ENCODE results near the gene GLP2R. TPM values are rescaled to one million over a fixed set of nuclear protein-coding genes. Genes with fewer than 3 reads are reported as not detected.

GLP2R gene
- total RNA-seq, 2 experiments from 2014 or later, result not detected

- ChIA-PET CTCF (ENCODE audit: unreplicated experiment) (no interaction called here), POLR2A (interaction anchor here (0.5 kb wide), 1 partner anchor 114 kb away, joined by 3 read pairs; no protein-coding TSS in a partner anchor)
- Histone ChIP-seq H3K9me3 (ENCODE audit: low read length) (no peaks in the 10 kb centered on the region), H4K20me1 (ENCODE audit: insufficient read depth, low read length) (no peaks in the 10 kb centered on the region), H3K4me3 (ENCODE audit: low read depth, low read length, poor library complexity, severe bottlenecking) (no peak overlapping the region), H3K79me2 (ENCODE audit: insufficient read depth, low read depth, low read length) (no peaks in the 10 kb centered on the region), H3K27ac (ENCODE audit: low read depth, low read length, poor library complexity, severe bottlenecking) (no peak overlapping the region), H3K9me2 (ENCODE audit: insufficient read depth, low read length) (no peaks in the 10 kb centered on the region), H2AFZ (ENCODE audit: low read length) (no peak overlapping the region), H3K4me2 (ENCODE audit: low read length) (no peak overlapping the region), H3K36me3 (ENCODE audit: insufficient read depth, low read length) (no peaks in the 10 kb centered on the region), H3K4me1 (ENCODE audit: insufficient read depth, low read length, poor library complexity, severe bottlenecking) (no peaks in the 10 kb centered on the region)
- BruUV-seq (replicated peaks), result no TSS peak
- no peak for TF ChIP-seq EZH2phosphoT487 (IDR thresholded peaks at IDR 0.05; ENCODE audit: borderline replicate concordance, low read depth, low read length)
- TF ChIP-seq CTCF (conservative IDR thresholded peaks at IDR 0.05; ENCODE audit: low read length), result no peak
- no peak for DNase-seq (ENCODE audit: low spot score)
- intact Hi-C loops (cut with micrococcal nuclease; ENCODE audit: unreplicated experiment), result no loop called here
Measured at GRCh38 chr17:9859781-9860180, 34.1 kb downstream of the GLP2R start.

- H3K36me3 ChIP-seq (ENCODE audit: insufficient read depth, low read length), result no peaks in the 10 kb centered on the region
- H3K4me1 ChIP-seq (ENCODE audit: insufficient read depth, low read length, poor library complexity, severe bottlenecking), result no peaks in the 10 kb centered on the region
- H3K79me2 ChIP-seq (ENCODE audit: insufficient read depth, low read depth, low read length), result no peaks in the 10 kb centered on the region
- ChIA-PET CTCF (ENCODE audit: unreplicated experiment) (no interaction called here), POLR2A (no interaction called here)
- no peak overlapping the region for H3K4me3 ChIP-seq (ENCODE audit: low read depth, low read length, poor library complexity, severe bottlenecking)
- H3K9me3 ChIP-seq (ENCODE audit: low read length), result no peaks in the 10 kb centered on the region
- H3K27ac ChIP-seq (ENCODE audit: low read depth, low read length, poor library complexity, severe bottlenecking), result no peak overlapping the region
- DNase-seq (ENCODE audit: low spot score), result no peak
- no peak overlapping the region for H3K4me2 ChIP-seq (ENCODE audit: low read length)
- intact Hi-C loops (cut with micrococcal nuclease; ENCODE audit: unreplicated experiment), result no loop called here
- BruUV-seq (replicated peaks), result no TSS peak
- H4K20me1 ChIP-seq (ENCODE audit: insufficient read depth, low read length), result no peaks in the 10 kb centered on the region
- H3K9me2 ChIP-seq (ENCODE audit: insufficient read depth, low read length), result no peaks in the 10 kb centered on the region
- TF ChIP-seq EZH2phosphoT487 (IDR thresholded peaks at IDR 0.05; ENCODE audit: borderline replicate concordance, low read depth, low read length) (no peak), CTCF (conservative IDR thresholded peaks at IDR 0.05; ENCODE audit: low read length) (no peak)
- no peak overlapping the region for H2AFZ ChIP-seq (ENCODE audit: low read length)
Measured at GRCh38 chr17:9860851-9861250, 35.1 kb downstream of the GLP2R start.

GRCh38 chr17:9862220-9862619 is 36.5 kb downstream of the GLP2R start:
- H3K4me3 ChIP-seq (ENCODE audit: low read depth, low read length, poor library complexity, severe bottlenecking), result no peak overlapping the region
- H3K27ac ChIP-seq (ENCODE audit: low read depth, low read length, poor library complexity, severe bottlenecking), result no peak overlapping the region
- POLR2A ChIA-PET, result no interaction called here
- DNase-seq (ENCODE audit: low spot score), result no peak
- H3K9me3 ChIP-seq (ENCODE audit: low read length), result no peaks in the 10 kb centered on the region
- CTCF ChIA-PET (ENCODE audit: unreplicated experiment), result no interaction called here
- no peaks in the 10 kb centered on the region for H4K20me1 ChIP-seq (ENCODE audit: insufficient read depth, low read length)
- BruUV-seq (replicated peaks), result no TSS peak
- H3K36me3 ChIP-seq (ENCODE audit: insufficient read depth, low read length), result no peaks in the 10 kb centered on the region
- H2AFZ ChIP-seq (ENCODE audit: low read length), result no peak overlapping the region
- H3K9me2 ChIP-seq (ENCODE audit: insufficient read depth, low read length), result no peaks in the 10 kb centered on the region
- TF ChIP-seq CTCF (conservative IDR thresholded peaks at IDR 0.05; ENCODE audit: low read length) (no peak), EZH2phosphoT487 (IDR thresholded peaks at IDR 0.05; ENCODE audit: borderline replicate concordance, low read depth, low read length) (no peak)
- H3K4me2 ChIP-seq (ENCODE audit: low read length), result no peak overlapping the region
- intact Hi-C loops (cut with micrococcal nuclease; ENCODE audit: unreplicated experiment), result no loop called here
- H3K4me1 ChIP-seq (ENCODE audit: insufficient read depth, low read length, poor library complexity, severe bottlenecking), result no peaks in the 10 kb centered on the region
- no peaks in the 10 kb centered on the region for H3K79me2 ChIP-seq (ENCODE audit: insufficient read depth, low read depth, low read length)
